22Rv1 (cell line): ENCODE results near the gene CACNG8.

ENCODE experiments used
- CTCF ChIP-seq: fragments of 450-650 bp; IDR thresholded peaks from 2 replicates; pipeline ENCODE4 v1.5.1; 2017; ENCODE audit warnings: mild to moderate bottlenecking
- ZFX ChIP-seq: fragments of 450-650 bp; IDR thresholded peaks from 2 replicates; pipeline ENCODE4 v1.6.1; 2017; ENCODE audit warnings: antibody characterized with exemption, borderline replicate concordance

DNA sequence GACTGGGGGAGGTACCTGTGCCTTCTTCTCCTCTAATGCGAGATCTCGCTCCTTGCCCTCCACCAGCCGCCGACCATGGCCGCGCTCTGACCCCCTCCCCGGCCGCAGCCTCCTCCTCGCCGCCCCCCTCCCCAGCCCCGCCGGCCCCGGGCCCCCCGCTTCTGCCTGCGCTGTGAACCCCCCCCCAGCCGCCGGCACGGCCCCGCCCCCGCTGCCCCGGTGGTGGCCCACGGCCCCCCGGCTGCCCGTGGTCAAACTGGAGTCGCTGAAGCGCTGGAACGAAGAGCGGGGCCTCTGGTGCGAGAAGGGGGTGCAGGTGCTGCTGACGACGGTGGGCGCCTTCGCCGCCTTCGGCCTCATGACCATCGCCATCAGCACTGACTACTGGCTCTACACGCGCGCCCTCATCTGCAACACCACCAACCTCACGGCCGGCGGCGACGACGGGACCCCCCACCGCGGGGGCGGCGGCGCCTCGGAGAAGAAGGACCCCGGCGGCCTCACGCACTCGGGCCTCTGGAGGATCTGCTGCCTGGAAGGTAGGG, at the start of gene CACNG8:
- no peak for TF ChIP-seq CTCF
- TF ChIP-seq ZFX = no peak
